SK-N-SH (cell line): ENCODE results near the gene RASGEF1B. TPM values are rescaled to one million over a fixed set of nuclear protein-coding genes. Genes with fewer than 3 reads are reported as not detected.

Experiments used
- CTCF ChIA-PET: fragments of 300-600, 350-600 bp; formaldehyde crosslinking; extraction: SDS; loops from one replicate; lab custom pipeline; 2021; lab: Yijun Ruan, JAX
- POLR2A ChIA-PET: fragments of 350-600 bp; sonication (Branson Sonifier 250); formaldehyde crosslinking; extraction: SDS; loops from one replicate; lab custom pipeline; 2020; ENCODE audit warnings: antibody characterized with exemption, inconsistent platforms; lab: Yijun Ruan, JAX
- DNase-seq: peaks from one replicate; pipeline ENCODE4 v3.0.0; 2012
- H2AFZ ChIP-seq: fragments of 200-600 bp; sonication (generic); 2 replicates; pipeline ENCODE4 v1.8.1; 2016; ENCODE audit warnings: antibody characterized with exemption, mild to moderate bottlenecking, low read depth
- H3F3A ChIP-seq: fragments of 200-600 bp; sonication (generic); replicated peaks from 2 replicates; pipeline ENCODE3; 2016; ENCODE audit warnings: antibody characterized with exemption, mild to moderate bottlenecking; ENCODE audit not compliant: insufficient read depth
- H3K27ac ChIP-seq, 2 experiments: fragments of 200-500 bp in 1 of 2; fragments of 200-600 bp in 1 of 2; sonication (Bioruptor generic) in 1 of 2; sonication (generic), shearing (Covaris generic) in 1 of 2; 2 replicates each; pipeline versions ENCODE4 v1.5.1 to v1.6.1; 2014 to 2016; ENCODE audit warnings: low read depth in 2 of 2, inconsistent platforms in 1 of 2, low read length in 1 of 2, mild to moderate bottlenecking in 1 of 2, mixed read lengths in 1 of 2
- H3K27me3 ChIP-seq: fragments of 200-600 bp; sonication (generic), shearing (Covaris generic); 2 replicates; pipeline ENCODE4 v1.6.1; 2016; ENCODE audit warnings: mixed run types; ENCODE audit not compliant: insufficient read depth
- H3K36me3 ChIP-seq, 2 experiments: fragments of 200-500 bp in 1 of 2; fragments of 200-600 bp in 1 of 2; sonication (Bioruptor generic) in 1 of 2; sonication (generic) in 1 of 2; replicated peaks in 1 of 2; 2 replicates each; pipeline versions ENCODE3 to v1.5.1; 2014 to 2016; ENCODE audit warnings: low read length in 1 of 2, mild to moderate bottlenecking in 1 of 2; ENCODE audit not compliant: insufficient read depth in 2 of 2, control insufficient read depth in 1 of 2
- H3K4me1 ChIP-seq, 2 experiments: fragments of 200-500 bp in 1 of 2; fragments of 200-600 bp in 1 of 2; sonication (Bioruptor generic) in 1 of 2; sonication (generic), shearing (Covaris generic) in 1 of 2; 2 replicates each; pipeline versions ENCODE4 v1.5.1 to v1.6.1; 2014 to 2016; ENCODE audit warnings: low read depth in 1 of 2, low read length in 1 of 2, mixed run types in 1 of 2; ENCODE audit not compliant: insufficient read depth in 2 of 2, control insufficient read depth in 1 of 2
- H3K4me2 ChIP-seq: fragments of 200-600 bp; sonication (generic), shearing (Covaris generic); 2 replicates; pipeline ENCODE4 v1.6.1; 2017; ENCODE audit warnings: mixed run types
- H3K4me3 ChIP-seq, 2 experiments: fragments of 200-500 bp in 1 of 2; fragments of 200-600 bp in 1 of 2; sonication (Bioruptor generic) in 1 of 2; sonication (generic), shearing (Covaris generic) in 1 of 2; 2 replicates each; pipeline versions ENCODE4 v1.5.1 to v1.8.1; 2014 to 2016; ENCODE audit warnings: low read depth in 2 of 2, inconsistent platforms in 1 of 2, low read length in 1 of 2, mild to moderate bottlenecking in 1 of 2, mixed read lengths in 1 of 2, moderate library complexity in 1 of 2
- H3K79me2 ChIP-seq: fragments of 200-600 bp; sonication (generic); 2 replicates; pipeline ENCODE4 v1.8.1; 2017; ENCODE audit warnings: mild to moderate bottlenecking; ENCODE audit not compliant: insufficient read depth
- H3K9ac ChIP-seq: fragments of 200-600 bp; sonication (generic); 2 replicates; pipeline ENCODE4 v1.6.1; 2017; ENCODE audit warnings: mixed run types
- H3K9me2 ChIP-seq: fragments of 200-600 bp; sonication (generic); 2 replicates; pipeline ENCODE4 v1.6.1; 2017; ENCODE audit warnings: mixed run types
- H3K9me3 ChIP-seq: fragments of 200-600 bp; sonication (generic); 2 replicates; pipeline ENCODE4 v1.6.1; 2017; ENCODE audit warnings: mixed run types, mild to moderate bottlenecking, moderate library complexity
- H4K20me1 ChIP-seq: fragments of 200-600 bp; sonication (generic); 2 replicates; pipeline ENCODE4 v1.6.1; 2017; ENCODE audit warnings: mild to moderate bottlenecking, mixed run types; ENCODE audit not compliant: insufficient read depth
- CTCF ChIP-seq: fragments of 200-600 bp; sonication (generic); IDR thresholded peaks from 2 replicates; pipeline ENCODE4 v1.6.1; 2017; ENCODE audit warnings: antibody characterized with exemption, mild to moderate bottlenecking, moderate library complexity
- EZH2phosphoT487 ChIP-seq: fragments of 200-600 bp; sonication (generic); IDR thresholded peaks from 2 replicates; pipeline ENCODE4 v1.6.1; 2017; ENCODE audit warnings: low read depth, mixed run types, mild to moderate bottlenecking, antibody characterized with exemption, moderate library complexity, borderline replicate concordance
- GATA2 ChIP-seq: sonication (generic); formaldehyde crosslinking; IDR thresholded peaks from 2 replicates; pipeline ENCODE4 v1.5.0; 2020; ENCODE audit warnings: mild to moderate bottlenecking, missing genetic modification reagents
- IRF3 ChIP-seq: fragments of 150-350 bp; IDR thresholded peaks from 2 replicates; pipeline ENCODE4 v1.6.1; 2016; ENCODE audit warnings: mild to moderate bottlenecking, low read depth, low read length
- JUND ChIP-seq: IDR thresholded peaks from 2 replicates; pipeline ENCODE4 v1.4.0; 2012
- MEF2A ChIP-seq: IDR thresholded peaks from 2 replicates; pipeline ENCODE4 v1.4.0; 2012; ENCODE audit warnings: low read depth, borderline replicate concordance
- NFIC ChIP-seq: IDR thresholded peaks from 2 replicates; pipeline ENCODE4 v1.4.0; 2012; ENCODE audit warnings: borderline replicate concordance
- NRF1 ChIP-seq: IDR thresholded peaks from 2 replicates; pipeline ENCODE4 v1.6.1; 2012; ENCODE audit warnings: low read depth, mild to moderate bottlenecking, low read length
- PBX3 ChIP-seq: IDR thresholded peaks from 2 replicates; pipeline ENCODE4; 2012
- REST ChIP-seq: IDR thresholded peaks from 2 replicates; pipeline ENCODE4 v1.6.1; 2012; ENCODE audit warnings: mild to moderate bottlenecking, low read depth, low read length, moderate library complexity
- RXRA ChIP-seq: IDR thresholded peaks from 2 replicates; pipeline ENCODE4 v1.4.0; 2012; ENCODE audit warnings: low read depth, mild to moderate bottlenecking, borderline replicate concordance
- SIN3A ChIP-seq: IDR thresholded peaks from 2 replicates; pipeline ENCODE4 v1.6.1; 2012; ENCODE audit warnings: low read depth, mild to moderate bottlenecking, low read length, moderate library complexity, borderline replicate concordance
- TAF1 ChIP-seq: IDR thresholded peaks from 2 replicates; pipeline ENCODE4 v1.6.1; 2012; ENCODE audit warnings: low read depth, mild to moderate bottlenecking, low read length, moderate library complexity, borderline replicate concordance
- WGBS: methylation state at CpG from one replicate; pipeline ENCODE4 v1.1.6; 2017; ENCODE audit warnings: low lambda C conversion rate; 5-methylcytosine and 5-hydroxymethylcytosine counted together
- polyA plus RNA-seq, 3 experiments: library from polyadenylated mRNA; depleted of rRNA; stranded (reverse); fragments of >200 nt; gene quantifications; 2 replicates each; pipeline ENCODE4 v1.2.3, GENCODE V29; 2012

RASGEF1B gene
- polyA plus RNA-seq, 1 of the 3 experiments (the other 2 are of a cell fraction) = not detected

DNA sequence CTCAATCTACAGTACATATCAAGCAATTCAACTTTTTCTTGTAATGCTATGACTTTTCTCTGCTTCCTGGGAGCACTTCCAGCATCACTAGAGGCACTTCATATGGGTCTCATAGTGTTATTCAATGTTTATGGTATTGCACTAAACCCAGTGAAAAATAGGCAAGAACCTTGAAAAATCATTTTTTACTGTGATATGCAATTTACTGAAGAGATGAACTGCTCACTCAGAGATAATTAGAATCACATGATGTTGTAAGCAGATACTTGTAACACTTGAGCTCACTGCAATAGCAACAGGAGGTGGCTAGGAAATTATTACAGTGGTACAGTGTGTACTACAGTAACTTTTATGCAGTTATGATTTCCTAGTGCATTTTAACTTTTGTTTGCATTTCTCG, 93.3 kb downstream of the RASGEF1B start:
- no peak overlapping the region for H3K4me3 ChIP-seq
- no peaks in the 10 kb centered on the region for H3F3A ChIP-seq
- POLR2A ChIA-PET = no interaction called here
- no peak overlapping the region for H2AFZ ChIP-seq
- no peaks in the 10 kb centered on the region for H3K79me2 ChIP-seq
- 7% methylated on average over 1 of the region's 1 CpG for WGBS
- no peak for DNase-seq
- CTCF ChIA-PET = no interaction called here
- no peak for TF ChIP-seq IRF3
- no peak for TF ChIP-seq SIN3A
- no peak for TF ChIP-seq PBX3
- no peak overlapping the region for H3K27ac ChIP-seq
- no peak overlapping the region for H3K4me2 ChIP-seq
- H3K9me3 ChIP-seq = no peaks in the 10 kb centered on the region
- H4K20me1 ChIP-seq = no peaks in the 10 kb centered on the region
- H3K9ac ChIP-seq = no peak overlapping the region
- H3K4me1 ChIP-seq = no peaks in the 10 kb centered on the region
- no peaks in the 10 kb centered on the region for H3K27me3 ChIP-seq
- no peaks in the 10 kb centered on the region for H3K36me3 ChIP-seq
- no peaks in the 10 kb centered on the region for H3K9me2 ChIP-seq

- TF ChIP-seq JUND (no peak), NRF1 (no peak)
- TF ChIP-seq, all 33 proteins: peak for 0
- H3K9me2 ChIP-seq = no peaks in the 10 kb centered on the region
- H3K27me3 ChIP-seq = no peaks in the 10 kb centered on the region
- no peaks in the 10 kb centered on the region for H3K36me3 ChIP-seq
- H4K20me1 ChIP-seq = no peaks in the 10 kb centered on the region
- no peaks in the 10 kb centered on the region for H3K4me1 ChIP-seq
- DNase-seq = no peak
- no peak overlapping the region for H3K27ac ChIP-seq
- H3K9ac ChIP-seq = no peak overlapping the region
- ChIA-PET CTCF (interaction anchor here (1.0 kb wide), 1 partner anchor 12 kb away, joined by 3 read pairs; no protein-coding TSS in a partner anchor), POLR2A (no interaction called here)
- whole genome bisulfite sequencing = 0% methylated on average over 1 of the region's 1 CpG
- no peaks in the 10 kb centered on the region for H3K9me3 ChIP-seq
- no peaks in the 10 kb centered on the region for H3K79me2 ChIP-seq
- H2AFZ ChIP-seq = no peak overlapping the region
- no peak overlapping the region for H3K4me3 ChIP-seq
- H3K4me2 ChIP-seq = no peak overlapping the region
- no peaks in the 10 kb centered on the region for H3F3A ChIP-seq
Measured at GRCh38 chr4:81377191-81377590, 94.5 kb downstream of the RASGEF1B start.

DNA sequence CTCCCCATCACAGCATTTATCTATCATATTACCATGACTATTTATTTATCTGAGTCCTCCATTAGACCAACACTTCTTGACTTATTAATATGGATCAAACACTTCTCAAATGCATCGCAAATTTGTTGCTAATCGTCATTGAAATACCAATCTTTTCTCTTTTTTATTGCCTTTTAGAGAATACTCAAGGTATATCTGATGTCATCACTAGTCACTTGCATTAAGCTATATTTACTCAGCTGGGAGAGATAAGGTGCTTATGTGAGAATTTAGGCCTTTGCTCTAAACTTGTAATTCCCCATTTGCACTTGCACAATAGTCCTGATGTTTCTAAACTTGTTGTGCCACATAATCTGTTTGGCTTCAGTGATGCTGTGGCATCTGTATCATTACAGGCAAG, 95.0 kb downstream of the RASGEF1B start:
- DNase-seq = no peak
- Histone ChIP-seq H3K4me2 (no peak overlapping the region), H3K9ac (no peak overlapping the region), H3K36me3 (no peaks in the 10 kb centered on the region), H2AFZ (no peak overlapping the region), H3K4me3 (no peak overlapping the region), H3K79me2 (no peaks in the 10 kb centered on the region), H3F3A (no peaks in the 10 kb centered on the region), H3K4me1 (no peaks in the 10 kb centered on the region), H3K9me3 (no peaks in the 10 kb centered on the region), H3K27me3 (no peaks in the 10 kb centered on the region), H4K20me1 (no peaks in the 10 kb centered on the region), H3K9me2 (no peaks in the 10 kb centered on the region), H3K27ac (no peak overlapping the region)
- WGBS = 1% methylated on average over 2 of the region's 2 CpGs
- ChIA-PET POLR2A (no interaction called here), CTCF (interaction anchor here (1.0 kb wide), 1 partner anchor 12 kb away, joined by 3 read pairs; no protein-coding TSS in a partner anchor)
- TF ChIP-seq REST = no peak
- TF ChIP-seq RXRA = no peak
- TF ChIP-seq MEF2A = no peak
- TF ChIP-seq NFIC = no peak
- no peak for TF ChIP-seq CTCF
- TF ChIP-seq EZH2phosphoT487 = no peak
- TF ChIP-seq GATA2 (CRISPR knock-in tag) = no peak
- no peak for TF ChIP-seq PBX3
- TF ChIP-seq TAF1 = no peak
